Endothelial cell of umbilical vein (primary cell): ENCODE data around the gene ANKRD33B. TPM values are rescaled to one million over a fixed set of nuclear protein-coding genes. Genes with fewer than 3 reads are reported as not detected.

Experiments
- BruUV-seq: library from RNA; stranded (reverse); fragments of 400-500 nt; replicated peaks from 2 replicates; lab custom pipeline; 2021; lab: Mats Ljungman, UMichigan
- CTCF ChIA-PET: fragments of 300-600, 350-600 bp; sonication (Branson Sonifier 250); formaldehyde crosslinking; loops from one replicate; lab custom pipeline; 2021; ENCODE audit warnings: antibody characterized with exemption, inconsistent platforms; lab: Charles Lee
- POLR2A ChIA-PET: fragments of 300-600, 350-600 bp; sonication (Branson Sonifier 250); formaldehyde crosslinking; loops from one replicate; lab custom pipeline; 2021; ENCODE audit warnings: antibody characterized with exemption, inconsistent platforms; lab: Charles Lee
- DNase-seq: peaks from one replicate; pipeline ENCODE4 v3.0.0-alpha.2; 2011; ENCODE audit warnings: low read depth, low spot score
- FAIRE-seq: peaks from 2 replicates; lab custom pipeline; 2011; peaks lifted over from hg19 to GRCh38; lab: Jason Lieb, UNC
- H2AFZ ChIP-seq: 2 replicates; pipeline ENCODE4 v1.6.0; 2012; ENCODE audit warnings: low read depth, low read length, control low read depth, inconsistent platforms
- H3K27ac ChIP-seq: 2 replicates; pipeline ENCODE4 v1.5.1; 2011; ENCODE audit warnings: low read depth, mild to moderate bottlenecking, control low read depth, low read length, moderate library complexity; ENCODE audit not compliant: insufficient read depth
- H3K27me3 ChIP-seq, 2 experiments: 2 replicates each; pipeline versions ENCODE4 v1.6.0 to v1.6.1; 2011; ENCODE audit warnings: low read length in 2 of 2, mixed read lengths in 1 of 2; ENCODE audit not compliant: control insufficient read depth in 2 of 2, insufficient read depth in 2 of 2
- H3K36me3 ChIP-seq, 2 experiments: 2 replicates in 1 of 2; 3 replicates in 1 of 2; pipeline ENCODE4 v1.5.1; 2011; ENCODE audit warnings: low read length in 2 of 2, mild to moderate bottlenecking in 1 of 2, moderate library complexity in 1 of 2; ENCODE audit not compliant: control insufficient read depth in 2 of 2, insufficient read depth in 2 of 2; ENCODE audit errors: extremely low read depth in 1 of 2
- H3K4me1 ChIP-seq: 3 replicates; pipeline ENCODE4 v1.5.1; 2011; ENCODE audit warnings: mild to moderate bottlenecking, low read length; ENCODE audit not compliant: control insufficient read depth, insufficient read depth; ENCODE audit errors: extremely low read depth
- H3K4me2 ChIP-seq: 2 replicates; pipeline ENCODE4 v1.6.1; 2011; ENCODE audit warnings: low read length, control low read depth, mixed read lengths; ENCODE audit not compliant: insufficient read depth
- H3K4me3 ChIP-seq, 3 experiments: fragments of 200-600 bp in 1 of 3; sonication (generic), shearing (Covaris generic) in 1 of 3; replicated peaks in 1 of 3; 2 replicates each; pipeline ENCODE4 v1.5.1; 2011 to 2016; ENCODE audit warnings: control low read depth in 3 of 3, low read length in 3 of 3, mild to moderate bottlenecking in 2 of 3, inconsistent platforms in 1 of 3, low read depth in 1 of 3, moderate library complexity in 1 of 3; ENCODE audit not compliant: insufficient read depth in 1 of 3
- H3K79me2 ChIP-seq: 2 replicates; pipeline ENCODE4 v1.6.0; 2012; ENCODE audit warnings: low read length, inconsistent platforms; ENCODE audit not compliant: control insufficient read depth, insufficient read depth
- H3K9ac ChIP-seq: replicated peaks from 2 replicates; pipeline ENCODE3; 2011; ENCODE audit warnings: low read length, control low read depth; ENCODE audit not compliant: insufficient read depth; ENCODE audit errors: extremely low read depth
- H3K9me1 ChIP-seq: replicated peaks from 3 replicates; pipeline ENCODE4 v1.6.0; 2011; ENCODE audit warnings: mild to moderate bottlenecking, low read length; ENCODE audit not compliant: control insufficient read depth, insufficient read depth; ENCODE audit errors: extremely low read depth
- H3K9me3 ChIP-seq: replicated peaks from 2 replicates; pipeline ENCODE4 v1.5.1; 2012; ENCODE audit warnings: low read length, inconsistent platforms; ENCODE audit not compliant: control insufficient read depth, insufficient read depth
- H4K20me1 ChIP-seq: replicated peaks from 2 replicates; pipeline ENCODE3; 2011; ENCODE audit warnings: mild to moderate bottlenecking, low read length; ENCODE audit not compliant: control insufficient read depth, insufficient read depth; ENCODE audit errors: extremely low read depth
- CTCF ChIP-seq, 2 donors: IDR thresholded peaks; 1 replicate in 1 of 2; 2 replicates in 1 of 2; pipeline ENCODE4 v1.5.1; 2011; ENCODE audit warnings: low read length in 2 of 2, mild to moderate bottlenecking in 2 of 2, moderate library complexity in 2 of 2, control low read depth in 1 of 2, inconsistent platforms in 1 of 2, low read depth in 1 of 2; ENCODE audit not compliant: insufficient read depth in 1 of 2; ENCODE audit errors: extremely low read depth in 1 of 2
- EZH2 ChIP-seq: IDR thresholded peaks from 2 replicates; pipeline ENCODE4 v1.6.1; 2012; ENCODE audit warnings: borderline replicate concordance, low read depth, mild to moderate bottlenecking, moderate library complexity, low read length, inconsistent platforms; ENCODE audit not compliant: severe bottlenecking
- FOS ChIP-seq: IDR thresholded peaks from 2 replicates; pipeline ENCODE4 v1.6.1; 2011; ENCODE audit warnings: mild to moderate bottlenecking, low read length, moderate library complexity, borderline replicate concordance; ENCODE audit not compliant: insufficient read depth
- GATA2 ChIP-seq: IDR thresholded peaks from 2 replicates; pipeline ENCODE4 v1.7.0; 2011; ENCODE audit warnings: low read depth, mild to moderate bottlenecking, moderate library complexity, mixed read lengths, low read length; ENCODE audit not compliant: insufficient read length, insufficient read depth
- JUN ChIP-seq: IDR thresholded peaks from 2 replicates; pipeline ENCODE4 v1.6.1; 2011; ENCODE audit warnings: borderline replicate concordance, low read depth; ENCODE audit not compliant: insufficient read length, insufficient read depth
- MAX ChIP-seq: IDR thresholded peaks from 2 replicates; pipeline ENCODE4 v1.6.1; 2011; ENCODE audit not compliant: insufficient read depth, insufficient read length
- MYC ChIP-seq: IDR thresholded peaks from one replicate; pipeline ENCODE4 v1.6.1; 2011; ENCODE audit warnings: mild to moderate bottlenecking, low read depth, low read length
- POLR2A ChIP-seq: IDR thresholded peaks from 2 replicates; pipeline ENCODE4 v1.6.1; 2012; ENCODE audit warnings: low read depth, mild to moderate bottlenecking, control low read depth, low read length
- POLR2AphosphoS5 ChIP-seq: IDR thresholded peaks from 2 replicates; pipeline ENCODE4 v1.6.1; 2012; ENCODE audit warnings: low read depth, mild to moderate bottlenecking, control low read depth, low read length, moderate library complexity; ENCODE audit not compliant: insufficient read depth
- dilution Hi-C: fragments of 300-500 bp; cut with MboI; formaldehyde crosslinking; loops from one replicate; pipeline ENCODE4 v1.15.0; 2019; ENCODE audit warnings: low sequenced_read_pairs; ENCODE audit not compliant: extremely low pct_ligation_motif_present
- intact Hi-C: fragments of 100-400 bp; cut with micrococcal nuclease; formaldehyde crosslinking; loops from one replicate; pipeline ENCODE4 v1.10.0; 2022
- polyA plus RNA-seq, 4 experiments: library from polyadenylated mRNA; depleted of rRNA in 3 of 4; stranded (reverse) in 3 of 4; unstranded in 1 of 4; fragments of >200 nt; gene quantifications; 2 replicates each; pipeline versions ENCODE4 v1.2.1 to v1.2.3, GENCODE V29; 2011 to 2012; ENCODE audit warnings: missing spikeins in 1 of 4
- total RNA-seq: library from RNA; stranded (reverse); gene quantifications from 2 replicates; pipeline ENCODE4 v1.2.3, GENCODE V29; 2021

The ANKRD33B gene
- total and polyA plus RNA-seq, 2 donors (not counting 3 experiments of a cell fraction or from before 2014, with no cell fraction given) = 2.4 to 5.4 TPM

- no peaks in the 10 kb centered on the region for H3K9me1 ChIP-seq
Measured at GRCh38 chr5:10631316-10631996, 67.6 kb downstream of the ANKRD33B start.

More at GRCh38 chr5:10631316-10631996, 67.6 kb downstream of the ANKRD33B start:
- FAIRE-seq = no peak
- Histone ChIP-seq H3K4me3 (no peak overlapping the region), H3K79me2 (no peaks in the 10 kb centered on the region), H3K9ac (no peak overlapping the region), H3K27ac (no peak overlapping the region), H4K20me1 (no peaks in the 10 kb centered on the region), H3K4me2 (no peak overlapping the region), H3K27me3 (no peaks in the 10 kb centered on the region), H2AFZ (no peak overlapping the region), H3K36me3 (no peaks in the 10 kb centered on the region), H3K4me1 (peaks cover 24% of the 10 kb centered on the region), H3K9me3 (no peaks in the 10 kb centered on the region)
- ChIA-PET CTCF (interaction anchor here (2.2 kb wide), 1 partner anchor 179 kb away, joined by 8 read pairs; no protein-coding TSS in a partner anchor), POLR2A (no interaction called here)
- no peak for DNase-seq
- TF ChIP-seq MYC (no peak), POLR2A (no peak), JUN (no peak), MAX (no peak), CTCF (IDR thresholded peaks at IDR 0.05; ENCODE audit: extremely low read depth in 1 of 2, insufficient read depth in 1 of 2, low read depth in 1 of 2, low read length in 2 of 2) (no peak), EZH2 (no peak), GATA2 (no peak), FOS (no peak), POLR2AphosphoS5 (no peak)
- intact Hi-C loops = no loop called here
- dilution Hi-C loops = no loop called here
- BruUV-seq = no TSS peak
